Heart left ventricle (tissue), 13 donors: Measurements from ENCODE around the gene ASTN2.

Source experiments
- CTCF ChIP-seq, 12 donors: fragments of 200-600 bp; sonication (generic) in 4 of 12; IDR thresholded peaks; one replicate each; pipeline versions ENCODE4 v1.5.0 to v1.8.0; 2018 to 2022; ENCODE audit warnings: antibody characterized with exemption in 12 of 12, mild to moderate bottlenecking in 5 of 12
- POLR2A ChIP-seq, 2 donors: fragments of 450-650 bp; IDR thresholded peaks; one replicate each; pipeline ENCODE4 v1.6.1; 2017; ENCODE audit warnings: antibody characterized with exemption in 2 of 2, mild to moderate bottlenecking in 2 of 2, moderate library complexity in 2 of 2
- donor health status: ischemic (EF 13 %, LVEDD 7.1; RV severe dilation, severe dysfunction).
- donor health status: DM: no; HTN: yes; CAD: no.
- donor health status: DM: no; HTN: no; CAD: no.
- donor health status: ischemic (EF 25% LVEDD 6.9; RV normal size, moderate dysfunction).
- donor health status: ischemic (EF 25% LVEDD 5.7; RV mildly dilated, moderate dysfunction).
- donor health status: ischemic (EF 35%, LVEDD 5.7; RV mildly dilated, moderate dysfunction).
- donor health status: nonischemic (EF 11% LVEDD 7.7; RV severe dilation, severe dysfunction).
- donor health status: DM: yes; HTN: yes; CAD: no.
- donor health status: PGD.
- donor health status: ischemic (EF 29% LVEDD 5.4; RV normal size, mild dysfunction).
- donor health status: nonischemic (EF 23%, LVEDD 6.1; RV moderate dilation, normal function).

GRCh38 chr9:117125531-117125930 is 289.3 kb downstream of the ASTN2 start:
- TF ChIP-seq CTCF (IDR thresholded peaks at IDR 0.05) (no peak), POLR2A (IDR thresholded peaks at IDR 0.05) (no peak)
